ENCODE data around the gene MAP3K21.

The MAP3K21 gene

GRCh38 chr1:233326319-233326718 lies 1.2 kb upstream of the MAP3K21 start:
- DNase-seq (ENCODE audit: low read depth in 2 of 3, low spot score in 2 of 3): no peak

DNA sequence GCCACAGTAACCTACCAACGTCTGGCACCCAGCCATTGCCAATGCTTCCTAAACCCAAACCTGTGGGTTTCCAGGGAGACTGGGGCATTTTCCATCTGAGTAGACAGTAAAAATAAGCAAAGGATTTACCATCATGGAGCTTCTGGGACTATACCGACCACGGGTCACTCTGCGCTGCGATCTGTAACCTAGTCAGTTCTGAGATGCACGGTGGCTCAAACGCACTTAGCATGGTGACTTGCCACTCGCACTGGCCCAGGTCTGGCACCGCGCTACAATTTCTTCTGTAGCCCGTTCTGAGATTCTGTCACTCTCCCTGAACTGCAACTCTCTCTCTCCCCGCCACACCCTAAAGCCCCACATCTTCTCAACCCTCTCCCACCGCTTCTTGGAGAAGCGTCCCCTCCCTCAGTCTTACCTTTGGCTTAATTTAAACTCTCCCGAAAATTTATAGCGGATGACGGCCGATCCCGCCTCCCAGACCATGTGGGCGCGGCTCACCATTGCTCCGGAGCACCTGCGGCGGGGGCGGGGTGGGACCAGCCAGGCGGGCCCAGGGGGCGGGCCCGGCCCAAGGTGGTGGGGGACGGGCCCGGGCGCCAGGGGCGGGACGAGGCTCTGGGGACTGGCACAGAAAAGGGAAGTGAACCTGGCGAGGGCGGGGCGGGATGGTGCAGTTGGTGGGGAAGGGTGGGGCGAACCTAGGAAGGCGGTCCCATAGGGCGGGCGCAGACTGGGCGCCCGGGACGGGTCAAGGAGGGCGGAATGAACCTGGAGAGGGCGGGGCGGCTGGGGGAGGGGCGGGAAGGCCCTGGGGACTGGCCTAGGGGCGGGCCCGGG lies 493 bp upstream of the MAP3K21 start:
- peak; percentile 53 to 63 (median 58) for DNase-seq (ENCODE audit: low read depth in 2 of 3, low spot score in 2 of 3)

- DNase-seq (ENCODE audit: low read depth in 2 of 3, low spot score in 2 of 3): peak in 1 of 3 experiments; percentile 1
Measured at GRCh38 chr1:233328142-233328921, 808 bp downstream of the MAP3K21 start.

DNA sequence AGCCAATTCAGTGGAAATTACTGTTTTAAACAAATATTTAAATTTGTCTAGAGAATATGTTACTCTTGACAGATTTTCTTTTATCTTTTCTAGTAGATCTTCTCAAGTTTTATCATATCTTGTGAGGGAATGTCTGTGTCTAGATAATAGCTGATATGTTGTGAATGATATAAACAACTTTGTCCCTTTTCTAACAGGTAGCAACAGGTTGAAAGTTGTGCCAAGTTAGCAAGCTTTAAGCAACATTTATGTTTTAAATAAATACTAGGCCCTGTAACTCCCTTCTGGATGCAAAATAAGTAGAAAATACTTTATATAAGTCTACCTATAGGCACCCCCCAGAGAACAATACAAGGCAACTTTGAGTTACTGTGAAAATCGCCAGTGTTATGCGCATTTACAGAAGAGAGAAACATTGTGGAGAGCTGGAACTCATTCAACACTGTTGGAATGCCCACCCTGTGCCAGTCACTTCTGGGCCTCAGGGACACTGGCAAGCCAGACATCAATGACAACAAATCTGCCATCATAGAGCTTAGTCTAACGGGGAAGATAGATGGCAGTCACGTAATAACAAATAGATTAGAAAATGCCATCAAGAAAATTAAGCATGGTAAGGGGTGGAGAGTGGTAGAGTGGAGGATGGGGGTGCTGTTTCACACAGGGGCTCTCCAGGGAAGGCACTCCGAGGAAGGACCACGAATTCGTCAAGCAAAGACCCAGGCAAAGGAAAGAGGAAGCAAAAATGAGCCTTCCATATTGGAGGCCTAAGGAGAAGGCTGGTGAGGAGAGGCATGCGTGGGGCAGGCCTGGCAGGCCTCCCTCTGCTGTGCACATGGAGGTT lies 4.4 kb downstream of the MAP3K21 start:
- no peak for DNase-seq (ENCODE audit: low read depth in 2 of 3, low spot score in 2 of 3)

- DNase-seq (ENCODE audit: low read depth in 2 of 3, low spot score in 2 of 3): no peak
Measured at GRCh38 chr1:233333086-233333485, 5.6 kb downstream of the MAP3K21 start.

DNA sequence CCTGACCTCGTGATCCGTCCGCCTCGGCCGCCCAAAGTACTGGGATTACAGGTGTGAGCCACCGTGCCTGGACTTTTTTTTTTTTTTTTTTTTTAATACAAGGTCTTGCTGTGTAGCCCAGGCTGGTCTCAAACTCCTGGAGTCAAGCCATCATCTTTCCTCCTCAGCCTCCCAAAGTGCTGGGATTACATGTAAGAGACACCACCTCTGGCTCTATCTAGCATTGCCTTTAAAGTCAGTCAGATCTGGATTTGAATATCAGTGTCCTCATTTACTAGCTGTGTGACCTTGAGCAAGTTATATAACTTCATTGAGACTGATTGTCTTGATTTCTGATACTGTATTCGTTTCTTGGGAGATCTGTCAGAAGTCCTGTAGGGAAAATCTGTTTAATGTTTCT lies 6.6 kb downstream of the MAP3K21 start:
- DNase-seq (ENCODE audit: low read depth in 2 of 3, low spot score in 2 of 3): no peak

DNA sequence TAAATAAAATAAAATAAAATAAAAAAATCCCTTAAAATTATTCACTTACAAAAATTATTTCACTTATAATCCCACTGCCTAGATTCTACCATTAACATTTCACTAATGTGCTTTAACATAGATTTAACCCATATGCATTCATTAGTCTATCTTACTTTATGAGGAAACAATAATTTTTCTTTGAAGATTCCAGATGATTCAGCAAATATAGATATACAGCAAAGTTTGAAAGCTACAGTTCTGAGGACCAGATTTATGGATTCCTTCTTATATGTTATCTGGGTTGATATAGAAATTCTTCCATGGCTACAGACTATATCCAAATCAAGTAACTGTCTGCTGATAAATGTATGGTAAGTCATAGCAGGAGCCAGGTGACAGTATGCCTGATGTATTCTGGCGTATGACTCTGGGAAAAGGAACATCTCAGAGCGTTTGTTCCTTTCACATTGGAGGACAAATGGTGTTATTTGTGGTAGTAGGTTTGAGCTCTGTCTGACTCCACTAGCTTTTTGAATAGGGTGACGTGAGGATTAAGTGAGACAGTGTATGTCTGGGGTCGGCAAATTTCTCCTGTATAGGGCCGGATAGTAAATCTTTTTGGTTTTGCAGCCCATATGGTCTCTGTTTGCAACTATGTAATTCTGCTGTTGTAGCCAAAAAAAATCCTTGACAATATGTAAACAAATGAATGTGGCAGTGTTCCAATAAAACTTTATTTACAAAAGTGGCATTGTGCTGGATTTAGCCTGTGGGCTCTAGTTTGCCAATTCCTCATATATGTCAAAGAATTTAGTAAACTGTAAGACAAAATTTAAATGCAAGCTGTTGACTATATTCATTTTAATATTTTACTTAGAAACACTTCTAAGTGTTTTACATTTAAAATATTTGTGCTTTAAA lies 9.3 kb downstream of the MAP3K21 start:
- DNase-seq (ENCODE audit: low read depth in 2 of 3, low spot score in 2 of 3): no peak

DNA sequence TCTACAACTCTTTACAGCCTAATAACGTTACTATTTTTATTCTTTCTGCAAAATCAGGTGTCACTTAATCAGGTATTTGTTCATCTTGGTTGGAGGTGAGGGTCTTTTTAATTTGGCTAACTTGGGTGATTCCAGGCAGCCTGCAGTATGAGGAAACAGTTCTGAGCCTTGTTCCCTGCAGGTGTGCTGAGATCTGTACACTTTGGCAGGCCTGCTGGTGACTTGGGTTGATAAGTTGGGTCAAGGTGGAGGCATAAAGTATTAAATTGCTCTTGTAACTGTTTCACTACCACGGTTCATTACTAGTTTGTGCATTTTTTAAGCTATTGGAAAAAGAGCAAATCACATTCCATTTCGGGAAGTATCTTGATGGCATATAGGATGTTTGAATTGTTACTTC lies 10.0 kb downstream of the MAP3K21 start:
- DNase-seq (ENCODE audit: low read depth in 2 of 3, low spot score in 2 of 3): no peak

DNA sequence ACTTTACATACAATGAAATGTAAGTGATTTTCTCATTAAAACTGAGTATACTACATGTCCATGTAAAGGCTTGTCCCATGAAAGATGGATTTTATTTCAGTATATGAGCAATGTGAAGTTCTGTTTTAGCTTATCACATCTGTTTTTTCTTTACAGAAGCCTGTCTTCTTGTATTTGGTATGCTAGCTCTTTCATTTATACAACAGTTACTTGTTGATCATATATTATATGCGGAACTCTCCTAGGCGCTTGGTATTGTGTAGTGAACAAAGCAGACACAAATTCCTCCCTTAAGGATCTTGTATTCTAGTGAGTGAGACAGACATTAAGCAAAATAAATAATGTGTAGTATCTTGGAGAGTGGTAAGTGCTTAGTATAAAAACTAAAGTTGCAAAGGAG lies 10.6 kb downstream of the MAP3K21 start:
- DNase-seq (ENCODE audit: low read depth in 2 of 3, low spot score in 2 of 3): no peak

DNA sequence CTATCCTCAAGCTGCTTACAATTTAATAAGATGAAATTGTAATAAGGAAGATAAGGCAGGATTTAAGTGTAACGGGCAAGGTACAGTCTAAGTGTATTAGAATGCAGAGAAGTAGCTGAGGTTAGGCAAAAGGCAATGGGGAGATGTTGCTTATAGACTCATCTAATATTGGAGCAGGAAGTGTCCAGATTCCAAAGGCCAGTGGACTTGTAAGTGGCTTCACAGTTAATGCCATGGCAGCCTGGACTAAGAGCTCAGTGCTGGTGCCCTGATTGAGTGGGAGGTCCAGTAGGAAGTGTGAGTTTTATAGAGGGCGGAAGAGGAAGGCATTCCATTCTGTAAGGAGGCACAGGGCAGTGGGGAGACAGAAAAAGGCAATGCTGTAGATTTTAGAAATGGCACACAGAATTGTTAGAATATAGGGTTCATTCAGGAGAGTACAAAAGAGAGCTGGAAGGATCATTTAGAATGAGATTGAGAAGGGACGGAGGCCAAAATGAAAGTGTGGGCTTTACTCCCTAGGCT lies 12.6 kb downstream of the MAP3K21 start:
- DNase-seq (ENCODE audit: low read depth in 2 of 3, low spot score in 2 of 3): no peak

GRCh38 chr1:233340966-233341516 lies 13.5 kb downstream of the MAP3K21 start:
- DNase-seq (ENCODE audit: low read depth in 2 of 3, low spot score in 2 of 3): no peak

DNA sequence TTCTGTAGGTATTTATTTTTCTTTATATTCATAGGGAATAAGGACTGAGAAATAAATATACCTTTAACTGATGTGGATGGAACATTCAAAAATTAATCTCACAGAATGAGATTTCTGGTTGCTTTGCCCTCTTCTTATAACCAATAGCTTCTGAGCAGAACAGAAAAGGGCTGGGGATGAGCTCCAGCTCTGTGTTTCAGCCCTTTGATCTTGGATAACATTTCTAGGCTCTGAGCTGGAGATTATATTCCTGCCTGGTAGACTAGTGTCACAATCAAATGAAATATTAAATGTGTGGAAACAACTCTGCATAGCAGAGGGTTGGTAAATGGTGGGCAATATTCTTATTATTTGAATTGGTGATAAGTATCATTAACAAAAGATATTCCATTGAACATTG lies 14.6 kb downstream of the MAP3K21 start:
- no peak for DNase-seq (ENCODE audit: low read depth in 2 of 3, low spot score in 2 of 3)

GRCh38 chr1:233343262-233343661 lies 15.7 kb downstream of the MAP3K21 start:
- DNase-seq (ENCODE audit: low read depth in 2 of 3, low spot score in 2 of 3): no peak

GRCh38 chr1:233347338-233347737 lies 19.8 kb downstream of the MAP3K21 start:
- DNase-seq (ENCODE audit: low read depth in 2 of 3, low spot score in 2 of 3): no peak

DNA sequence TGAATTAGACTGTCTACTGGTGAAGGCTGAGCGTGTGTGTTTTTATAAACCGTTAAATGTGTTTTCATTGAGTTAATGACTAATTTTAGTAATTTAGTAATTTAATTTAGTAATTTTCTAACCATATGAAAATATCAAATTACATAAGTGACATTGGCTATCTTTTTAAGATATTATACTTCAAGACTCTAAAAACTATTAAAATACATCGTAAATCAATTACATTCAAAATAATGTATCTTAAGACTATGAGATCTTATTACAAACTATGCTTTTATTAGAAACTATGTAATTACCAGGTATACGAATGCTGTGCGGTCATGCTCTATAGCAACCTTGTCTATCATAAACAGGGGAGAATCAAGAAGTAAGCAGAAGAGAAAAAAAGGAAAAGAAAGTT lies 21.6 kb downstream of the MAP3K21 start:
- DNase-seq (ENCODE audit: low read depth in 2 of 3, low spot score in 2 of 3): no peak

DNA sequence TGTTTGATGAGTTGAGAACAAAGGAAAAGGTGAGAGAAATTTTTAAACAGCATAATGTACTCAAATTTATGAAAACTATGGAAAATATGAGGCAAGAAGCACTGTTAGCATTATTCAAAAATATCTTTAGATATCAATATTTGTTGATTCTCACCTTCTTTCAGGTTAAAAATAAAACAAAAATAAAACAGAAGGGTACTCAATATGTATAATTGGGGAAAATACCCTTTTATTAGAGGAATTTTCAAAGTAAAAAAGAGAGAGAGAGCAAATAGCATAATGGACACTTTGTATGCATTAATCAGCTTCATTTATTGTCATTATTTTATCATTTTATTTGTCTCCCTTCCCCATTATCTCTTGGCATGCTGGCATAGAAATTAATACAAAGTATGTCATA lies 27.5 kb downstream of the MAP3K21 start:
- no peak for DNase-seq (ENCODE audit: low read depth in 2 of 3, low spot score in 2 of 3)

DNA sequence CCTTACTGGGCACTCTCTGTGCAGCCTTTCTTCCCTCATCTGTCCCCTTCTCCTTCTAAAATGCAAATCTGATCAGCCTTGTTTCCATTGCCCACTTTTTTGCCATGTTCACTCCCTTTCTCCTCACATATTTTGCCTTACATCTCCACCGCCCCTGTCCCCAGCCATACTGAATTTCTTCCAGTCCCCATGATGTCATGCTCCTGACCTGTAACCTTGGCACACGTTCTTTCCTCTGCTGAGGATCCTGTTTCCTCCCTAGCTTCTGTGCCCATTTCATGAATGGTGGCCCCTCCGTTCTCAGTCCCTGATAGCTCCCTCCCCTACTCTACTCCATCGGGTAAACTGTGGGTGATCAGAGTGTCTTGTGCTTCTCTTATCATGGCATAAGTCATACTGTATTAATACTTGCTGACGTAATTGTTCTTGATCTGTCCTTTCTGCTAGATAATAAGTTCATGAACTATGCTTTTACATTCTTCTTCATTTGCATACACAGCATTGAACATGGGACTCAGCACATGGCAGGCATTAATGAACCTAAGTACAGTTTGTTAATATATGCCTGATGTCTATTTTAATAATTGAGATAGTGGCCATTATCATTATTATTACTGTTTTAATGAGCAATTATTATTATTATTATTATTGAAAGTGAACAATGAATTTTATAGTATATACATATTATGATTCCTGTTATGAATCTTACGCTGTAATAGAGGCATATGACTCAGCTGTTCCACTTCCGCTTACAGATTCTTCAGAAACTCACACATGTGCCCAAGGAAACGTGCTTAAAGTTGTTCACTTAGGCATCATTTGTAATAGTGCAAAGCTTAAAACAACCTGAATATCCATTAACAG lies 28.5 kb downstream of the MAP3K21 start:
- no peak for DNase-seq (ENCODE audit: low read depth in 2 of 3, low spot score in 2 of 3)

DNA sequence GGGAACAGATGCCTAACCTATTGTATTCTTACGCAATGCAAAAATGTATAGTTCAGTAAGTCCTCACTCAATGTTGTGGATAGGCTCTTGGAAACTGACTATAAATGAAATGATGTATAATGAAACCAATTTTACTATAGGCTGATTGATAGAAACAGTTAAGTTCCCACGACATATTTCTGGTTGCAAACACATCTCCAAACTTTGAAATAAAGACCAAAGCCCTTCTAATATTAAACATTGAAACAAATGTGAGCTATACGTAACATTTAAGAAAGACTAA lies 29.1 kb downstream of the MAP3K21 start:
- DNase-seq (ENCODE audit: low read depth in 2 of 3, low spot score in 2 of 3): no peak

Measured in activated CD8-positive, alpha-beta memory T cell treated with anti-CD3 and anti-CD28 coated beads for 48 hours (primary cell).